NCI-H748 (cell line): ENCODE measurements around the gene CYLD.

ENCODE experiments used
- DNase-seq: peaks from one replicate; lab custom pipeline; 2025; ENCODE audit not compliant: unreplicated experiment; lab: John Stamatoyannopoulos, UW

The CYLD gene

GRCh38 chr16:50814541-50814940, 72.7 kb downstream of the CYLD start:
- DNase-seq: no peak

- no peak for DNase-seq
Observed at GRCh38 chr16:50815382-50815781, 73.5 kb downstream of the CYLD start.

- no peak for DNase-seq
Observed at GRCh38 chr16:50816901-50817555, 75.1 kb downstream of the CYLD start.

- DNase-seq: no peak
Observed at GRCh38 chr16:50818380-50818779, 76.5 kb downstream of the CYLD start.

- no peak for DNase-seq
Observed at GRCh38 chr16:50819706-50820105, 77.8 kb downstream of the CYLD start.

- no peak for DNase-seq
Observed at GRCh38 chr16:50820225-50820624, 78.3 kb downstream of the CYLD start.

- no peak for DNase-seq
Observed at GRCh38 chr16:50821586-50821985, 79.7 kb downstream of the CYLD start.

- DNase-seq: no peak
Observed at GRCh38 chr16:50822671-50823070, 80.8 kb downstream of the CYLD start.

GRCh38 chr16:50826797-50827316, 85.0 kb downstream of the CYLD start:
- DNase-seq: no peak

GRCh38 chr16:50828164-50828702, 86.3 kb downstream of the CYLD start:
- DNase-seq: no peak

GRCh38 chr16:50830698-50831097, 88.8 kb downstream of the CYLD start:
- no peak for DNase-seq

- no peak for DNase-seq
Observed at GRCh38 chr16:50831751-50832150, 89.9 kb downstream of the CYLD start.

GRCh38 chr16:50833929-50834328, 92.0 kb downstream of the CYLD start:
- no peak for DNase-seq

- DNase-seq: no peak
Observed at GRCh38 chr16:50834701-50835100, 92.8 kb downstream of the CYLD start.

GRCh38 chr16:50835358-50836060, 93.6 kb downstream of the CYLD start:
- no peak for DNase-seq

GRCh38 chr16:50836121-50836621, 94.3 kb downstream of the CYLD start:
- no peak for DNase-seq

GRCh38 chr16:50837324-50837723, 95.4 kb downstream of the CYLD start:
- DNase-seq: no peak

- DNase-seq: no peak
Observed at GRCh38 chr16:50838165-50838564, 96.3 kb downstream of the CYLD start.

- DNase-seq: no peak
Observed at GRCh38 chr16:50838885-50839284, 97.0 kb downstream of the CYLD start.

- no peak for DNase-seq
Observed at GRCh38 chr16:50839356-50839755, 97.5 kb downstream of the CYLD start.

GRCh38 chr16:50839920-50840729, 98.2 kb downstream of the CYLD start:
- no peak for DNase-seq
